GM18502 (cell line): ENCODE data around the gene TMEM181.
"Not testable (repeated sequence)": the region's sequence is repeated elsewhere in the genome, so short reads cannot be mapped to it uniquely, and the experiment has no call there.

ENCODE experiments used
- ATAC-seq: cut with Tn5 transposase; IDR thresholded peaks from one replicate; pipeline ENCODE4 v1.9.1; 2021; ENCODE audit warnings: mild to moderate bottlenecking; ENCODE audit not compliant: unreplicated experiment, poor library complexity

The TMEM181 gene

GRCh38 chr6:158653577-158654354, 93.9 kb downstream of the TMEM181 start:
- ATAC-seq, result peak; percentile 70

- ATAC-seq, result no peak
Observed at GRCh38 chr6:158654498-158654897, 94.6 kb downstream of the TMEM181 start.

GRCh38 chr6:158654960-158655489, 95.1 kb downstream of the TMEM181 start:
- no peak for ATAC-seq

- ATAC-seq, result no peak
Observed at GRCh38 chr6:158655569-158656450, 95.9 kb downstream of the TMEM181 start.

- ATAC-seq, result not testable (repeated sequence)
Observed at GRCh38 chr6:158656986-158657385, 97.1 kb downstream of the TMEM181 start.

- peak; percentile 59 for ATAC-seq
Observed at GRCh38 chr6:158660333-158660754, 100.5 kb downstream of the TMEM181 start.

- ATAC-seq, result no peak
Observed at GRCh38 chr6:158661156-158661685, 101.3 kb downstream of the TMEM181 start.

GRCh38 chr6:158662607-158662953, 102.7 kb downstream of the TMEM181 start:
- ATAC-seq, result no peak

- no peak for ATAC-seq
Observed at GRCh38 chr6:158662954-158663624, 103.2 kb downstream of the TMEM181 start.

- no peak for ATAC-seq
Observed at GRCh38 chr6:158663625-158664165, 103.8 kb downstream of the TMEM181 start.

- ATAC-seq, result no peak
Observed at GRCh38 chr6:158665332-158665731, 105.4 kb downstream of the TMEM181 start.

- ATAC-seq, result no peak
Observed at GRCh38 chr6:158666628-158667359, 106.9 kb downstream of the TMEM181 start.

GRCh38 chr6:158667360-158667981, 107.6 kb downstream of the TMEM181 start:
- no peak for ATAC-seq

- ATAC-seq, result no peak
Observed at GRCh38 chr6:158668707-158669103, 108.8 kb downstream of the TMEM181 start.

GRCh38 chr6:158669145-158670035, 109.5 kb downstream of the TMEM181 start:
- ATAC-seq, result no peak

GRCh38 chr6:158672119-158672518, 112.2 kb downstream of the TMEM181 start:
- not testable (repeated sequence) for ATAC-seq

- no peak for ATAC-seq
Observed at GRCh38 chr6:158672726-158673125, 112.8 kb downstream of the TMEM181 start.
